K562 (cell line): ENCODE measurements around the gene FBXL12. TPM values are rescaled to one million over a fixed set of nuclear protein-coding genes. Genes with fewer than 3 reads are reported as not detected.
A peak's percentile ranks its signal among the peaks of the same experiment; 100 is the strongest.

ENCODE experiments used
- CREB3 ChIP-seq: fragments of 450-650 bp; conservative IDR thresholded peaks from 2 replicates; pipeline ENCODE4 v1.6.1; 2016; ENCODE audit warnings: missing genetic modification characterization, low read depth, mild to moderate bottlenecking, missing compliant biosample characterization, moderate library complexity
- DMBX1 ChIP-seq: fragments of 250-450 bp; sonication (Bioruptor Pico); IDR thresholded peaks from 2 replicates; pipeline ENCODE4 v1.8.0; 2022; ENCODE audit warnings: inconsistent platforms, mild to moderate bottlenecking, moderate library complexity, borderline replicate concordance
- KDM5B ChIP-seq: fragments of 200-600 bp; sonication (generic); IDR thresholded peaks from 2 replicates; pipeline ENCODE4 v1.6.1; 2012; ENCODE audit warnings: low read depth, mild to moderate bottlenecking, moderate library complexity, low read length, control low read depth, inconsistent platforms; ENCODE audit not compliant: insufficient replicate concordance
- MED1 ChIP-seq: sonication (generic); formaldehyde crosslinking; IDR thresholded peaks from 2 replicates; pipeline ENCODE4 v1.8.1; 2023; ENCODE audit warnings: missing genetic modification reagents, borderline replicate concordance
- NBN ChIP-seq: fragments of 450-650 bp; IDR thresholded peaks from 2 replicates; pipeline ENCODE4 v1.6.1; 2016; ENCODE audit warnings: low read depth, mild to moderate bottlenecking
- NFIX ChIP-seq: fragments of 250-450 bp; sonication (Bioruptor Pico); IDR thresholded peaks from 2 replicates; pipeline ENCODE4 v1.4.0; 2020; ENCODE audit warnings: low read depth, mild to moderate bottlenecking, moderate library complexity
- RBM39 ChIP-seq: fragments of 200-400 bp; formaldehyde crosslinking; optimal IDR thresholded peaks from 2 replicates; pipeline ENCODE3; 2018; ENCODE audit warnings: low read depth, low read length
- STAG1 ChIP-seq: sonication (generic); formaldehyde crosslinking; IDR thresholded peaks from 2 replicates; pipeline ENCODE4 v1.5.0; 2020; ENCODE audit warnings: missing genetic modification reagents, borderline replicate concordance
- TBL1XR1 ChIP-seq, 2 experiments: IDR thresholded peaks; 2 replicates each; pipeline ENCODE4 v1.6.1; 2012; ENCODE audit warnings: improper control_type of control experiment in 2 of 2, low read length in 2 of 2, mild to moderate bottlenecking in 1 of 2
- TSHZ1 ChIP-seq: fragments of 250-450 bp; sonication (Bioruptor Pico); IDR thresholded peaks from 2 replicates; pipeline ENCODE4 v1.4.0; 2020; ENCODE audit warnings: mild to moderate bottlenecking, moderate library complexity
- ZNF318 ChIP-seq, 2 experiments: fragments of 450-650 bp; IDR thresholded peaks; 2 replicates each; pipeline ENCODE4 v1.6.1; 2016; ENCODE audit warnings: mild to moderate bottlenecking in 2 of 2, borderline replicate concordance in 1 of 2, low read depth in 1 of 2, moderate library complexity in 1 of 2
- ZNF583 ChIP-seq: fragments of 250-450 bp; sonication (Bioruptor Pico); IDR thresholded peaks from 2 replicates; pipeline ENCODE4 v1.4.0; 2020
- ZNF668 ChIP-seq: fragments of 250-450 bp; sonication (Bioruptor Pico); IDR thresholded peaks from 2 replicates; pipeline ENCODE4 v1.8.0; 2022; ENCODE audit warnings: mild to moderate bottlenecking, inconsistent platforms
- polyA plus RNA-seq, 8 experiments: library from polyadenylated mRNA; depleted of rRNA in 4 of 8; stranded (reverse) in 5 of 8; unstranded in 3 of 8; fragments of >200 nt; fragmentation: Nextera tagmentation in 2 of 8; fragmentation: Illumina TruSeq in 1 of 8; extraction: Ambion mirVana in 2 of 8; extraction: Trizol in 1 of 8; gene quantifications; 2 replicates each; pipeline versions ENCODE4 v1.2.1 to v1.2.3, GENCODE V29; 2011 to 2014; ENCODE audit warnings: inconsistent platforms in 1 of 8, missing spikeins in 1 of 8
- total RNA-seq, 7 experiments: library from RNA; depleted of rRNA in 6 of 7; stranded (reverse); fragments of >200 nt in 6 of 7; fragmentation: Illumina TruSeq in 2 of 7; extraction: Trizol in 2 of 7; gene quantifications; 2 replicates each; pipeline versions ENCODE4 v1.2.1 to v1.2.3, GENCODE V29; 2011 to 2021; ENCODE audit warnings: low replicate concordance in 1 of 7

The FBXL12 gene
- total and polyA plus RNA-seq, 9 of the 15 experiments (the other 6 are each of a cell fraction or from before 2014, with no cell fraction given) = 2.7 to 40.5 (median 26.5) TPM

- TF ChIP-seq TBL1XR1 (IDR thresholded peaks at IDR 0.05; ENCODE audit: low read length in 2 of 2) = no peak
- TF ChIP-seq KDM5B = peak; percentile 44
- TF ChIP-seq STAG1 = no peak
- TF ChIP-seq DMBX1 (CRISPR knock-in tag) = no peak
- TF ChIP-seq TSHZ1 (CRISPR knock-in tag) = no peak
- no peak for TF ChIP-seq ZNF318 (IDR thresholded peaks at IDR 0.05; ENCODE audit: borderline replicate concordance in 1 of 2, low read depth in 1 of 2)
- TF ChIP-seq RBM39 = no peak
- TF ChIP-seq MED1 (CRISPR knock-in tag) = no peak
- no peak for TF ChIP-seq CREB3 (tag)
- TF ChIP-seq NFIX (CRISPR knock-in tag) = no peak
- no peak for TF ChIP-seq ZNF583 (CRISPR knock-in tag)
- no peak for TF ChIP-seq NBN
- TF ChIP-seq ZNF668 (CRISPR knock-in tag) = no peak
Observed at GRCh38 chr19:9834726-9835506, 16.0 kb upstream of the FBXL12 start, which contains the start of gene PIN1 (continued).
